Activated CD4-positive, alpha-beta T cell treated with anti-CD3 and anti-CD28 coated beads for 36 hours (primary cell): Measurements from ENCODE around the gene PIK3CG. TPM values are rescaled to one million over a fixed set of nuclear protein-coding genes. Genes with fewer than 3 reads are reported as not detected.
"Not testable (repeated sequence)": the region's sequence is repeated elsewhere in the genome, so short reads cannot be mapped to it uniquely, and the experiment has no call there.

Experiments
- ATAC-seq: fragments of 200-7000 bp; cut with Tn5 transposase; one replicate; pipeline ENCODE4 v1.10.0; 2021; ENCODE audit warnings: mild to moderate bottlenecking, moderate library complexity
- CTCF ChIA-PET: fragments of 350-600 bp; sonication (Branson Sonifier 250); formaldehyde crosslinking; loops from one replicate; lab custom pipeline; 2021; ENCODE audit warnings: antibody characterized with exemption; lab: Charles Lee
- POLR2A ChIA-PET: fragments of 350-600 bp; sonication (Branson Sonifier 250); formaldehyde crosslinking; loops from one replicate; lab custom pipeline; 2021; ENCODE audit warnings: antibody characterized with exemption, inconsistent platforms; lab: Charles Lee
- DNase-seq: peaks from one replicate; pipeline ENCODE4 v3.0.0-alpha.2; 2020
- H3K27ac Mint-ChIP-seq: one replicate; pipeline ENCODE4 v1.8.0; 2021; ENCODE audit warnings: mixed read lengths
- H3K27me3 Mint-ChIP-seq: one replicate; pipeline ENCODE4 v1.8.0; 2021; ENCODE audit warnings: mixed read lengths
- H3K36me3 Mint-ChIP-seq: one replicate; pipeline ENCODE4 v1.8.0; 2021; ENCODE audit warnings: low read depth, mixed read lengths
- H3K4me1 Mint-ChIP-seq: one replicate; pipeline ENCODE4 v1.8.0; 2021; ENCODE audit warnings: mixed read lengths
- H3K4me3 Mint-ChIP-seq: one replicate; pipeline ENCODE4 v1.8.0; 2021; ENCODE audit warnings: mild to moderate bottlenecking, moderate library complexity, mixed read lengths
- H3K9me3 Mint-ChIP-seq: one replicate; pipeline ENCODE4 v1.8.0; 2021; ENCODE audit warnings: low read depth, mixed read lengths
- intact Hi-C, 2 experiments: fragments of 100-400 bp; cut with DNase I in 1 of 2; cut with micrococcal nuclease in 1 of 2; formaldehyde crosslinking; loops; one replicate each; pipeline versions ENCODE4 v1.14.2 to v1.15.1; 2022 to 2024; cut with DNase I, micrococcal nuclease
- total RNA-seq, 2 experiments: library from RNA; stranded (reverse); gene quantifications; one replicate each; pipeline ENCODE4 v1.2.3, GENCODE V29; 2021

The PIK3CG gene
- total RNA-seq: 10 to 100 TPM in 1 of 2 experiments, 1 to 10 TPM in 1; 9.9 to 14.3 TPM

GRCh38 chr7:106865130-106866041 lies at the start of gene PIK3CG:
PIK3CG (plus strand) TSS chr7:106865282; CDS start chr7:106867562, 2,280 bp downstream.
- H3K27ac Mint-ChIP-seq: peak within 1 kb of the TSS; percentile 92
- intact Hi-C loops: loop anchor here (1.0 to 10.0 kb wide), 13 partner anchors 93 to 1853 kb away; partner anchors contain the start of genes CBLL1 (in 1 of the 2), CCDC71L (in 1 of the 2), HBP1 (in 1 of the 2) and KMT2E (in 1 of the 2)
- H3K36me3 Mint-ChIP-seq: peaks cover 35% of the 10 kb centered on the region
- POLR2A ChIA-PET: interaction anchor here (0.7 to 1.0 kb wide), 2 partner anchors 261 to 749 kb away, joined by 3 to 4 read pairs; no protein-coding TSS in a partner anchor
- peaks cover 75% of the 10 kb centered on the region for H3K4me1 Mint-ChIP-seq
- DNase-seq (no peak), ATAC-seq (peak; percentile 79)
- peak within 1 kb of the TSS; percentile 83 for H3K4me3 Mint-ChIP-seq
- H3K27me3 Mint-ChIP-seq: no peaks in the 10 kb centered on the region
- H3K9me3 Mint-ChIP-seq: peaks cover 3% of the 10 kb centered on the region
- CTCF ChIA-PET: interaction anchor here (0.6 to 1.6 kb wide), 2 partner anchors 16 to 419 kb away, joined by 3 to 4 read pairs; no protein-coding TSS in a partner anchor

GRCh38 chr7:106817098-106817497 lies 48.0 kb upstream of the PIK3CG start:
- intact Hi-C loops: no loop called here
- no peaks in the 10 kb centered on the region for H3K9me3 Mint-ChIP-seq

GRCh38 chr7:106818736-106819135 lies 46.3 kb upstream of the PIK3CG start:
- ChIA-PET POLR2A (no interaction called here), CTCF (interaction anchor here (1.0 to 1.5 kb wide), 3 partner anchors 13 to 50 kb away, joined by 3 to 5 read pairs (median 3); no protein-coding TSS in a partner anchor)
- Mint-ChIP-seq H3K27ac (no peak overlapping the region), H3K4me1 (no peaks in the 10 kb centered on the region), H3K36me3 (no peaks in the 10 kb centered on the region), H3K9me3 (no peaks in the 10 kb centered on the region), H3K27me3 (no peaks in the 10 kb centered on the region), H3K4me3 (no peak overlapping the region)
- intact Hi-C loops: no loop called here
- ATAC-seq: no peak
- no peak for DNase-seq

More at GRCh38 chr7:106817098-106817497, 48.0 kb upstream of the PIK3CG start:
- DNase-seq (no peak), ATAC-seq (no peak)
- ChIA-PET CTCF (no interaction called here), POLR2A (no interaction called here)
- no peak overlapping the region for H3K4me3 Mint-ChIP-seq
- no peaks in the 10 kb centered on the region for H3K4me1 Mint-ChIP-seq
- no peak overlapping the region for H3K27ac Mint-ChIP-seq
- H3K27me3 Mint-ChIP-seq: no peaks in the 10 kb centered on the region
- H3K36me3 Mint-ChIP-seq: no peaks in the 10 kb centered on the region

GRCh38 chr7:106819546-106819945 lies 45.5 kb upstream of the PIK3CG start:
- POLR2A ChIA-PET: no interaction called here

GRCh38 chr7:106820321-106821217 lies 44.5 kb upstream of the PIK3CG start:
- Mint-ChIP-seq H3K36me3 (no peaks in the 10 kb centered on the region), H3K27ac (no peak overlapping the region), H3K4me3 (no peak overlapping the region), H3K4me1 (no peaks in the 10 kb centered on the region), H3K9me3 (no peaks in the 10 kb centered on the region), H3K27me3 (no peaks in the 10 kb centered on the region)
- ChIA-PET POLR2A (no interaction called here), CTCF (no interaction called here)
- intact Hi-C loops: no loop called here
- DNase-seq (no peak), ATAC-seq (no peak)

More at GRCh38 chr7:106819546-106819945, 45.5 kb upstream of the PIK3CG start:
- Mint-ChIP-seq H3K27me3 (no peaks in the 10 kb centered on the region), H3K9me3 (no peaks in the 10 kb centered on the region), H3K4me3 (no peak overlapping the region), H3K27ac (no peak overlapping the region), H3K4me1 (no peaks in the 10 kb centered on the region), H3K36me3 (no peaks in the 10 kb centered on the region)
- no peak for DNase-seq
- intact Hi-C loops: no loop called here
- CTCF ChIA-PET: interaction anchor here (1.4 to 1.5 kb wide), 2 partner anchors 12 to 26 kb away, joined by 3 to 5 read pairs; no protein-coding TSS in a partner anchor
- ATAC-seq: no peak

GRCh38 chr7:106823631-106824030 lies 41.5 kb upstream of the PIK3CG start:
- Mint-ChIP-seq H3K36me3 (no peaks in the 10 kb centered on the region), H3K27ac (no peak overlapping the region), H3K27me3 (no peaks in the 10 kb centered on the region), H3K4me3 (no peak overlapping the region), H3K9me3 (no peaks in the 10 kb centered on the region), H3K4me1 (no peaks in the 10 kb centered on the region)
- ChIA-PET POLR2A (no interaction called here), CTCF (interaction anchor here (0.5 kb wide), 1 partner anchor 860 kb away, joined by 3 read pairs; the partner anchor contains the start of gene CDHR3)
- DNase-seq (no peak), ATAC-seq (no peak)
- intact Hi-C loops: no loop called here

GRCh38 chr7:106824458-106824857 lies 40.6 kb upstream of the PIK3CG start:
- Mint-ChIP-seq H3K27me3 (no peaks in the 10 kb centered on the region), H3K4me1 (no peaks in the 10 kb centered on the region), H3K36me3 (no peaks in the 10 kb centered on the region), H3K4me3 (no peak overlapping the region), H3K27ac (no peak overlapping the region), H3K9me3 (peaks cover 5% of the 10 kb centered on the region)
- ATAC-seq (no peak), DNase-seq (no peak)
- CTCF ChIA-PET: no interaction called here
- POLR2A ChIA-PET: no interaction called here
- intact Hi-C loops: no loop called here

- H3K27ac Mint-ChIP-seq: no peak overlapping the region
- CTCF ChIA-PET: no interaction called here
Measured at GRCh38 chr7:106827626-106828025, 37.5 kb upstream of the PIK3CG start.

GRCh38 chr7:106829496-106829895 lies 35.6 kb upstream of the PIK3CG start:
- Mint-ChIP-seq H3K9me3 (peaks cover 11% of the 10 kb centered on the region), H3K4me3 (no peak overlapping the region), H3K36me3 (peaks cover 2% of the 10 kb centered on the region), H3K27ac (no peak overlapping the region), H3K27me3 (no peaks in the 10 kb centered on the region), H3K4me1 (no peaks in the 10 kb centered on the region)
- intact Hi-C loops: no loop called here
- no peak for DNase-seq
- POLR2A ChIA-PET: no interaction called here
- CTCF ChIA-PET: interaction anchor here (0.5 kb wide), 1 partner anchor 12 kb away, joined by 3 read pairs; no protein-coding TSS in a partner anchor
- no peak for ATAC-seq

More at GRCh38 chr7:106827626-106828025, 37.5 kb upstream of the PIK3CG start:
- intact Hi-C loops: no loop called here
- Mint-ChIP-seq H3K4me3 (no peak overlapping the region), H3K4me1 (no peaks in the 10 kb centered on the region), H3K9me3 (peaks cover 11% of the 10 kb centered on the region), H3K36me3 (peaks cover 2% of the 10 kb centered on the region), H3K27me3 (no peaks in the 10 kb centered on the region)
- ATAC-seq (no peak), DNase-seq (no peak)
- POLR2A ChIA-PET: no interaction called here

- POLR2A ChIA-PET, H3K36me3 Mint-ChIP-seq, ATAC-seq, H3K4me1 Mint-ChIP-seq, H3K27ac Mint-ChIP-seq, H3K4me3 Mint-ChIP-seq, intact Hi-C loops, H3K27me3 Mint-ChIP-seq, DNase-seq: not testable (repeated sequence)
- CTCF ChIA-PET: interaction anchor here (0.6 kb wide), 1 partner anchor 27 kb away, joined by 3 read pairs; no protein-coding TSS in a partner anchor
- H3K9me3 Mint-ChIP-seq: peaks cover 11% of the 10 kb centered on the region
Measured at GRCh38 chr7:106830896-106831295, 34.2 kb upstream of the PIK3CG start.

- intact Hi-C loops: no loop called here
- Mint-ChIP-seq H3K27me3 (no peaks in the 10 kb centered on the region), H3K4me3 (no peak overlapping the region), H3K4me1 (peaks cover 3% of the 10 kb centered on the region), H3K9me3 (no peaks in the 10 kb centered on the region), H3K27ac (no peak overlapping the region), H3K36me3 (no peaks in the 10 kb centered on the region)
- ATAC-seq: no peak
- DNase-seq: no peak
- ChIA-PET CTCF (no interaction called here), POLR2A (no interaction called here)
Measured at GRCh38 chr7:106836816-106837215, 28.3 kb upstream of the PIK3CG start.
